GM23338 (cell line): Measurements from ENCODE around the gene TNFRSF4. TPM values are rescaled to one million over a fixed set of nuclear protein-coding genes. Genes with fewer than 3 reads are reported as not detected.

Experiments
- ATAC-seq: fragments of 200-7000 bp; cut with Tn5 transposase; 3 replicates; pipeline ENCODE4 v1.9.1; 2020
- DNase-seq: peaks from one replicate; pipeline ENCODE4 v3.0.0-alpha.2; 2015; ENCODE audit warnings: low spot score
- H2AFZ ChIP-seq: fragments of 200-600 bp; sonication (generic); 2 replicates; pipeline ENCODE4 v1.8.0; 2016; ENCODE audit warnings: antibody characterized with exemption, mild to moderate bottlenecking, moderate library complexity
- H3F3A ChIP-seq: fragments of 200-600 bp; sonication (generic); replicated peaks from 2 replicates; pipeline ENCODE4 v1.8.0; 2017; ENCODE audit warnings: antibody characterized with exemption, mixed run types, low read depth
- H3K27ac ChIP-seq: fragments of 200-600 bp; sonication (generic); 2 replicates; pipeline ENCODE4 v1.6.1; 2016; ENCODE audit warnings: low read depth
- H3K27me3 ChIP-seq: fragments of 200-600 bp; sonication (generic); 2 replicates; pipeline ENCODE4 v1.8.0; 2016; ENCODE audit warnings: mild to moderate bottlenecking, mixed run types, moderate library complexity; ENCODE audit not compliant: insufficient read depth
- H3K36me3 ChIP-seq: fragments of 200-600 bp; sonication (generic); 2 replicates; pipeline ENCODE4 v1.8.0; 2016; ENCODE audit warnings: mild to moderate bottlenecking; ENCODE audit not compliant: insufficient read depth
- H3K4me1 ChIP-seq: fragments of 200-600 bp; sonication (generic); 2 replicates; pipeline ENCODE4 v1.8.0; 2016; ENCODE audit warnings: mild to moderate bottlenecking, moderate library complexity; ENCODE audit not compliant: insufficient read depth
- H3K4me2 ChIP-seq: fragments of 200-600 bp; sonication (generic); 2 replicates; pipeline ENCODE4 v1.7.1; 2017; ENCODE audit warnings: mixed run types
- H3K4me3 ChIP-seq: fragments of 200-600 bp; sonication (generic); 2 replicates; pipeline ENCODE4 v1.6.1; 2016; ENCODE audit warnings: mixed run types
- H3K79me2 ChIP-seq: fragments of 200-600 bp; sonication (generic); replicated peaks from 2 replicates; pipeline ENCODE4 v1.8.0; 2017; ENCODE audit warnings: mild to moderate bottlenecking; ENCODE audit not compliant: insufficient read depth
- H3K9me2 ChIP-seq: fragments of 200-600 bp; sonication (generic); 2 replicates; pipeline ENCODE4 v1.8.0; 2017; ENCODE audit not compliant: insufficient read depth
- H4K20me1 ChIP-seq: fragments of 200-600 bp; sonication (generic); replicated peaks from 2 replicates; pipeline ENCODE4 v1.8.0; 2017; ENCODE audit warnings: mild to moderate bottlenecking; ENCODE audit not compliant: insufficient read depth
- H3K27ac Mint-ChIP-seq: 2 replicates; pipeline ENCODE4 v1.8.0; 2020; ENCODE audit warnings: inconsistent platforms, mild to moderate bottlenecking, moderate library complexity, mixed read lengths
- H3K27me3 Mint-ChIP-seq: 3 replicates; pipeline ENCODE4 v1.8.0; 2022; ENCODE audit warnings: low read depth, mild to moderate bottlenecking, moderate library complexity, mixed read lengths, inconsistent platforms; ENCODE audit not compliant: insufficient read depth, poor library complexity
- H3K36me3 Mint-ChIP-seq: 3 replicates; pipeline ENCODE4 v1.8.0; 2021; ENCODE audit warnings: low read depth, mild to moderate bottlenecking, inconsistent platforms, moderate library complexity, mixed read lengths
- H3K4me1 Mint-ChIP-seq: 3 replicates; pipeline ENCODE4 v1.8.0; 2020; ENCODE audit warnings: mild to moderate bottlenecking, inconsistent platforms, mixed read lengths
- H3K4me3 Mint-ChIP-seq: 3 replicates; pipeline ENCODE4 v1.8.0; 2021; ENCODE audit warnings: moderate library complexity, mild to moderate bottlenecking, inconsistent platforms, mixed read lengths
- H3K9me3 Mint-ChIP-seq: 3 replicates; pipeline ENCODE4 v1.8.0; 2020; ENCODE audit warnings: moderate library complexity, mild to moderate bottlenecking, inconsistent platforms, mixed read lengths
- CTCF ChIP-seq, 2 experiments: fragments of 200-600 bp in 1 of 2; sonication (generic) in 1 of 2; conservative IDR thresholded peaks; 2 replicates each; pipeline versions ENCODE4 v1.5.1 to v1.6.1; 2016 to 2017; ENCODE audit warnings: antibody characterized with exemption in 2 of 2, low read depth in 2 of 2, mild to moderate bottlenecking in 2 of 2, moderate library complexity in 1 of 2
- ETS1 ChIP-seq: IDR thresholded peaks from 2 replicates; pipeline ENCODE4 v1.6.1; 2016; ENCODE audit warnings: antibody characterized with exemption
- EZH2 ChIP-seq: fragments of 200-600 bp; sonication (generic); IDR thresholded peaks from one replicate; pipeline ENCODE4 v1.8.0; 2017; ENCODE audit warnings: antibody characterized with exemption, mild to moderate bottlenecking, low read depth; ENCODE audit not compliant: unreplicated experiment
- EZH2phosphoT487 ChIP-seq: fragments of 200-600 bp; sonication (generic); IDR thresholded peaks from one replicate; pipeline ENCODE4 v1.8.1; 2018; ENCODE audit warnings: antibody characterized with exemption; ENCODE audit not compliant: unreplicated experiment
- JUNB ChIP-seq: IDR thresholded peaks from one replicate; pipeline ENCODE4 v1.6.1; 2016; ENCODE audit warnings: antibody characterized with exemption; ENCODE audit not compliant: unreplicated experiment
- NANOG ChIP-seq: IDR thresholded peaks from 2 replicates; pipeline ENCODE4 v1.6.1; 2016; ENCODE audit warnings: antibody characterized with exemption, borderline replicate concordance
- POLR2AphosphoS5 ChIP-seq: IDR thresholded peaks from 2 replicates; pipeline ENCODE4 v1.6.1; 2016; ENCODE audit warnings: antibody characterized with exemption, low read depth
- REST ChIP-seq: IDR thresholded peaks from one replicate; pipeline ENCODE4 v1.6.1; 2018; ENCODE audit warnings: antibody characterized with exemption; ENCODE audit not compliant: unreplicated experiment
- STAT1 ChIP-seq: IDR thresholded peaks from one replicate; pipeline ENCODE4 v1.6.1; 2016; ENCODE audit warnings: antibody characterized with exemption; ENCODE audit not compliant: unreplicated experiment
- ZNF114 ChIP-seq: fragments of 250-450 bp; sonication (Bioruptor Pico); IDR thresholded peaks from 2 replicates; pipeline ENCODE4 v1.5.0; 2020; ENCODE audit warnings: mild to moderate bottlenecking, moderate library complexity
- ZNF331 ChIP-seq: fragments of 250-450 bp; sonication (Bioruptor Pico); IDR thresholded peaks from 2 replicates; pipeline ENCODE4 v1.5.0; 2020; ENCODE audit warnings: low read depth, mild to moderate bottlenecking, moderate library complexity
- ZNF462 ChIP-seq: fragments of 250-450 bp; sonication (Bioruptor Pico); IDR thresholded peaks from 2 replicates; pipeline ENCODE4 v1.5.0; 2020; ENCODE audit warnings: mild to moderate bottlenecking, moderate library complexity
- polyA plus RNA-seq: library from polyadenylated mRNA; unstranded; fragments of >200 nt; fragmentation: Nextera tagmentation; extraction: Ambion mirVana; gene quantifications from 2 replicates; pipeline ENCODE4 v1.2.1, GENCODE V29; 2016
- total RNA-seq: library from RNA; depleted of rRNA; stranded (reverse); fragments of >200 nt; shearing (Covaris generic); gene quantifications from 2 replicates; pipeline ENCODE4 v1.2.3, GENCODE V29; 2014

Gene TNFRSF4
- total and polyA plus RNA-seq, 2 experiments from 2014 or later: not detected

- Histone ChIP-seq H3K36me3 (no peaks in the 10 kb centered on the region), H3F3A (no peaks in the 10 kb centered on the region), H2AFZ (peak within 1 kb of the TSS; percentile 56), H3K79me2 (no peaks in the 10 kb centered on the region), H3K4me2 (peak within 1 kb of the TSS; percentile 76), H3K4me3 (peak within 1 kb of the TSS; percentile 52), H3K27ac (no peak within 1 kb of the TSS), H3K4me1 (no peaks in the 10 kb centered on the region), H4K20me1 (no peaks in the 10 kb centered on the region), H3K27me3 (peaks cover 13% of the 10 kb centered on the region; the same call in 1 of the 2 replicates), H3K9me2 (no peaks in the 10 kb centered on the region)
- H3K4me3 Mint-ChIP-seq: peak within 1 kb of the TSS; percentile 56
- no peaks in the 10 kb centered on the region for H3K36me3 Mint-ChIP-seq
- DNase-seq: peak; percentile 68
- H3K9me3 Mint-ChIP-seq: no peaks in the 10 kb centered on the region; the same call in 2 of the 3 replicates
- H3K4me1 Mint-ChIP-seq: no peaks in the 10 kb centered on the region
- H3K27me3 Mint-ChIP-seq: peaks cover 7% of the 10 kb centered on the region
- no peak within 1 kb of the TSS for H3K27ac Mint-ChIP-seq
- ATAC-seq: peak; percentile 67
- no peak for TF ChIP-seq ZNF114 (CRISPR knock-in tag)
- TF ChIP-seq REST: no peak
- no peak for TF ChIP-seq CTCF (conservative IDR thresholded peaks at IDR 0.05; ENCODE audit: low read depth in 2 of 2)
- TF ChIP-seq JUNB: no peak
- no peak for TF ChIP-seq ETS1
- no peak for TF ChIP-seq NANOG
- TF ChIP-seq EZH2: no peak
- no peak for TF ChIP-seq ZNF462 (CRISPR knock-in tag)
- TF ChIP-seq POLR2AphosphoS5: no peak
- no peak for TF ChIP-seq STAT1
- no peak for TF ChIP-seq ZNF331 (CRISPR knock-in tag)
- TF ChIP-seq EZH2phosphoT487: no peak
These were observed 7.5 kb downstream of the TNFRSF4 start, which contains the start of gene TNFRSF18 for GRCh38 chr1:1206376-1206965. Gene TNFRSF18 (minus strand): TSS chr1:1206592. CDS start chr1:1206571, 21 bp downstream.
